ENCODE measurements around the gene BLMH. TPM values are rescaled to one million over a fixed set of nuclear protein-coding genes. Genes with fewer than 3 reads are reported as not detected.

BLMH gene
- polyA plus RNA-seq, 1 of the 3 experiments (the other 2 are of a cell fraction): 19.4 TPM

DNA sequence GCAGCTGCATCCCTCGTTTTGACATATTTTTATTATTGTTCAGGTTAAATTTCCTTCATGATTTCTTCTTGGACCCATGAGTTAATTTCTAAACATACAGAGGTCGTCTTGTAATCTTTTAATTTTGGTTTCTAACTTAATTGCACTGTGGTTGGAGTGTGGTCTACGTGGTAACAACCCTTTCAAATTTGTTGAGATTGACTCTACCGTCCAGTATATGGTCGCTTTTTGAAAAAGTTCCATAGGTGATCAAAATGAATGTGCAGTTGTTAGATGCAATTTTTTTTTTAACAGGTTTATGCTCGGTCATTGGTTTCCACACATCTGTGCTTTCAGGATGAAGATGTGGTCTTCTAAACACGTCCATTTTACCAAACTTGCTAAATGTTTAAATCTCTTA lies 45.3 kb downstream of the BLMH start:
- no peak overlapping the region for H3K27ac ChIP-seq (ENCODE audit: low read depth in 2 of 2, low read length in 1 of 2)
- 92% methylated on average over 7 of the region's 7 CpGs for WGBS (ENCODE audit: low lambda C conversion rate)
- H3K4me1 ChIP-seq (ENCODE audit: control insufficient read depth in 1 of 2, insufficient read depth in 2 of 2, low read depth in 1 of 2, low read length in 1 of 2): peaks cover 2 to 3% of the 10 kb centered on the region in 2 experiments; a peak in 1 of 4 replicates
- CTCF ChIA-PET: interaction anchor here (0.6 to 1.8 kb wide), 2 partner anchors 53 to 153 kb away, joined by 3 to 4 read pairs; no protein-coding TSS in a partner anchor
- no peaks in the 10 kb centered on the region for H3K79me2 ChIP-seq (ENCODE audit: insufficient read depth)
- peaks cover 29 to 33% of the 10 kb centered on the region in 2 experiments for H3K36me3 ChIP-seq (replicated peaks in 1 of 2; ENCODE audit: control insufficient read depth in 1 of 2, insufficient read depth in 2 of 2, low read length in 1 of 2)
- no peaks in the 10 kb centered on the region for H3K9me3 ChIP-seq
- H3F3A ChIP-seq (replicated peaks; ENCODE audit: insufficient read depth): peaks cover 6% of the 10 kb centered on the region
- POLR2A ChIA-PET: no interaction called here
- H3K27me3 ChIP-seq (ENCODE audit: insufficient read depth): no peaks in the 10 kb centered on the region
- no peak overlapping the region for H3K4me2 ChIP-seq
- no peak overlapping the region for H3K9ac ChIP-seq
- no peak overlapping the region for H3K4me3 ChIP-seq (ENCODE audit: low read depth in 2 of 2, low read length in 1 of 2)
- no peaks in the 10 kb centered on the region for H3K9me2 ChIP-seq
- no peaks in the 10 kb centered on the region for H4K20me1 ChIP-seq (ENCODE audit: insufficient read depth)
- TF ChIP-seq YY1 (IDR thresholded peaks at IDR 0.05; ENCODE audit: low read depth): no peak
- no peak for TF ChIP-seq RXRA (IDR thresholded peaks at IDR 0.05; ENCODE audit: borderline replicate concordance, low read depth)
- no peak for TF ChIP-seq TAF1 (IDR thresholded peaks at IDR 0.05; ENCODE audit: borderline replicate concordance, low read depth, low read length)
- TF ChIP-seq, protein P1, sequence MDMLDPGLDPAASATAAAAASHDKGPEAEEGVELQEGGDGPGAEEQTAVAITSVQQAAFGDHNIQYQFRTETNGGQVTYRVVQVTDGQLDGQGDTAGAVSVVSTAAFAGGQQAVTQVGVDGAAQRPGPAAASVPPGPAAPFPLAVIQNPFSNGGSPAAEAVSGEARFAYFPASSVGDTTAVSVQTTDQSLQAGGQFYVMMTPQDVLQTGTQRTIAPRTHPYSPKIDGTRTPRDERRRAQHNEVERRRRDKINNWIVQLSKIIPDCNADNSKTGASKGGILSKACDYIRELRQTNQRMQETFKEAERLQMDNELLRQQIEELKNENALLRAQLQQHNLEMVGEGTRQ (IDR thresholded peaks at IDR 0.05; ENCODE audit: borderline replicate concordance, low read depth, low read length): no peak
- TF ChIP-seq, protein P2, sequence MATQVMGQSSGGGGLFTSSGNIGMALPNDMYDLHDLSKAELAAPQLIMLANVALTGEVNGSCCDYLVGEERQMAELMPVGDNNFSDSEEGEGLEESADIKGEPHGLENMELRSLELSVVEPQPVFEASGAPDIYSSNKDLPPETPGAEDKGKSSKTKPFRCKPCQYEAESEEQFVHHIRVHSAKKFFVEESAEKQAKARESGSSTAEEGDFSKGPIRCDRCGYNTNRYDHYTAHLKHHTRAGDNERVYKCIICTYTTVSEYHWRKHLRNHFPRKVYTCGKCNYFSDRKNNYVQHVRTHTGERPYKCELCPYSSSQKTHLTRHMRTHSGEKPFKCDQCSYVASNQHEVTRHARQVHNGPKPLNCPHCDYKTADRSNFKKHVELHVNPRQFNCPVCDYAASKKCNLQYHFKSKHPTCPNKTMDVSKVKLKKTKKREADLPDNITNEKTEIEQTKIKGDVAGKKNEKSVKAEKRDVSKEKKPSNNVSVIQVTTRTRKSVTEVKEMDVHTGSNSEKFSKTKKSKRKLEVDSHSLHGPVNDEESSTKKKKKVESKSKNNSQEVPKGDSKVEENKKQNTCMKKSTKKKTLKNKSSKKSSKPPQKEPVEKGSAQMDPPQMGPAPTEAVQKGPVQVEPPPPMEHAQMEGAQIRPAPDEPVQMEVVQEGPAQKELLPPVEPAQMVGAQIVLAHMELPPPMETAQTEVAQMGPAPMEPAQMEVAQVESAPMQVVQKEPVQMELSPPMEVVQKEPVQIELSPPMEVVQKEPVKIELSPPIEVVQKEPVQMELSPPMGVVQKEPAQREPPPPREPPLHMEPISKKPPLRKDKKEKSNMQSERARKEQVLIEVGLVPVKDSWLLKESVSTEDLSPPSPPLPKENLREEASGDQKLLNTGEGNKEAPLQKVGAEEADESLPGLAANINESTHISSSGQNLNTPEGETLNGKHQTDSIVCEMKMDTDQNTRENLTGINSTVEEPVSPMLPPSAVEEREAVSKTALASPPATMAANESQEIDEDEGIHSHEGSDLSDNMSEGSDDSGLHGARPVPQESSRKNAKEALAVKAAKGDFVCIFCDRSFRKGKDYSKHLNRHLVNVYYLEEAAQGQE (IDR thresholded peaks at IDR 0.05; ENCODE audit: low read depth, low read length): no peak
- no peak for TF ChIP-seq NRF1 (IDR thresholded peaks at IDR 0.05; ENCODE audit: low read depth, low read length)
- no peak for TF ChIP-seq SMC3 (IDR thresholded peaks at IDR 0.05; ENCODE audit: low read depth, low read length)
- TF ChIP-seq, protein P3, sequence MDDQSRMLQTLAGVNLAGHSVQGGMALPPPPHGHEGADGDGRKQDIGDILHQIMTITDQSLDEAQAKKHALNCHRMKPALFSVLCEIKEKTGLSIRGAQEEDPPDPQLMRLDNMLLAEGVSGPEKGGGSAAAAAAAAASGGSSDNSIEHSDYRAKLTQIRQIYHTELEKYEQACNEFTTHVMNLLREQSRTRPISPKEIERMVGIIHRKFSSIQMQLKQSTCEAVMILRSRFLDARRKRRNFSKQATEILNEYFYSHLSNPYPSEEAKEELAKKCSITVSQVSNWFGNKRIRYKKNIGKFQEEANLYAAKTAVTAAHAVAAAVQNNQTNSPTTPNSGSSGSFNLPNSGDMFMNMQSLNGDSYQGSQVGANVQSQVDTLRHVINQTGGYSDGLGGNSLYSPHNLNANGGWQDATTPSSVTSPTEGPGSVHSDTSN (IDR thresholded peaks at IDR 0.05): no peak
- no peak for TF ChIP-seq NFIC (IDR thresholded peaks at IDR 0.05; ENCODE audit: borderline replicate concordance)
- no peak for TF ChIP-seq SIN3A (IDR thresholded peaks at IDR 0.05; ENCODE audit: borderline replicate concordance, low read depth, low read length)
- TF ChIP-seq, protein P4, sequence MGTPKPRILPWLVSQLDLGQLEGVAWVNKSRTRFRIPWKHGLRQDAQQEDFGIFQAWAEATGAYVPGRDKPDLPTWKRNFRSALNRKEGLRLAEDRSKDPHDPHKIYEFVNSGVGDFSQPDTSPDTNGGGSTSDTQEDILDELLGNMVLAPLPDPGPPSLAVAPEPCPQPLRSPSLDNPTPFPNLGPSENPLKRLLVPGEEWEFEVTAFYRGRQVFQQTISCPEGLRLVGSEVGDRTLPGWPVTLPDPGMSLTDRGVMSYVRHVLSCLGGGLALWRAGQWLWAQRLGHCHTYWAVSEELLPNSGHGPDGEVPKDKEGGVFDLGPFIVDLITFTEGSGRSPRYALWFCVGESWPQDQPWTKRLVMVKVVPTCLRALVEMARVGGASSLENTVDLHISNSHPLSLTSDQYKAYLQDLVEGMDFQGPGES (IDR thresholded peaks at IDR 0.05; ENCODE audit: low read depth, low read length): no peak
- TF ChIP-seq FOXM1 (IDR thresholded peaks at IDR 0.05; ENCODE audit: low read depth): no peak
- no peak for TF ChIP-seq GABPA (IDR thresholded peaks at IDR 0.05; ENCODE audit: low read depth)
- TF ChIP-seq, protein P5, sequence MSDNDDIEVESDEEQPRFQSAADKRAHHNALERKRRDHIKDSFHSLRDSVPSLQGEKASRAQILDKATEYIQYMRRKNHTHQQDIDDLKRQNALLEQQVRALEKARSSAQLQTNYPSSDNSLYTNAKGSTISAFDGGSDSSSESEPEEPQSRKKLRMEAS (IDR thresholded peaks at IDR 0.05; ENCODE audit: low read depth): no peak
- TF ChIP-seq TEAD4 (IDR thresholded peaks at IDR 0.05; ENCODE audit: borderline replicate concordance, insufficient read depth): no peak
- H2AFZ ChIP-seq (ENCODE audit: low read depth): no peak overlapping the region
- DNase-seq: no peak
